HG03097 (cell line): ENCODE measurements around the gene KPNA1.

Experiments
- ATAC-seq: cut with Tn5 transposase; IDR thresholded peaks from one replicate; pipeline ENCODE4 v1.9.1; 2021; ENCODE audit not compliant: unreplicated experiment, low FRiP score

The KPNA1 gene

GRCh38 chr3:122389892-122390291 lies 124.8 kb downstream of the KPNA1 start:
- ATAC-seq, result no peak

DNA sequence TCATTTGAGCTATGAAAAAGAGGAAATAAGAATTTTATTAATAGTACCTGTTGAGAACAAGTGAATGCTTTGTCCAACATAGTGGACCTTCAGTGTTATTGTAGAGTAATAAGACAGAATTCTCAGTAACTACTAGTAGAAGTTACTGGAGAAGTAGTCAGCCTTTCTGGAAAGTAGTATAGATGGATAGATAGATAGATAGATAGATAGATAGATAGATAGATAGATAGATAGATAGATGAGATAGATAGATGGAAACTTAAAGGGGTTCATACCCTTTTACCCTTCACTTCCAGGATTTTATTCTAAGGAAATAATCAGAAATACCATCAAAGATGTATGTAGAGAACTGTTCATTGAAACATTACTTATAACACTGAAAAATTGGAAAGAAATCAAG lies 125.5 kb downstream of the KPNA1 start:
- ATAC-seq, result no peak

DNA sequence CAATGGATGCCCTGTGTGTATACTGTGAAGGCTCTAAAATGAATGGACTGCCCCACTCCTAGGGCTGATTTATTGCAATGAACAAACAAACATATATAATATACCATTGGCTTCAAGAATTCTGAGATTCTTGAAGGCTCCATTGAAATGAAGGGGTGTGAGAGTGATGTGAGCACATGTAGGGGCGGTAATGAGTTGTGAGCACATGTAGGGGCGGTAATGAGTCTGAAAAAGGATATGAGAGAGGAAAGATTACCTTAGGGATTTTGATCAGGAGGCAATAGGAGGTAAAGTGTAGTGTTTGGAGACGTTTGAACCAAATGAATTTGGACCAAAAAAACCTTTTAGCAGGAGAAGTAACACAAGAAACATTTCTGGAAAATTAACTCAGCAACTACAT lies 127.0 kb downstream of the KPNA1 start:
- ATAC-seq, result no peak

DNA sequence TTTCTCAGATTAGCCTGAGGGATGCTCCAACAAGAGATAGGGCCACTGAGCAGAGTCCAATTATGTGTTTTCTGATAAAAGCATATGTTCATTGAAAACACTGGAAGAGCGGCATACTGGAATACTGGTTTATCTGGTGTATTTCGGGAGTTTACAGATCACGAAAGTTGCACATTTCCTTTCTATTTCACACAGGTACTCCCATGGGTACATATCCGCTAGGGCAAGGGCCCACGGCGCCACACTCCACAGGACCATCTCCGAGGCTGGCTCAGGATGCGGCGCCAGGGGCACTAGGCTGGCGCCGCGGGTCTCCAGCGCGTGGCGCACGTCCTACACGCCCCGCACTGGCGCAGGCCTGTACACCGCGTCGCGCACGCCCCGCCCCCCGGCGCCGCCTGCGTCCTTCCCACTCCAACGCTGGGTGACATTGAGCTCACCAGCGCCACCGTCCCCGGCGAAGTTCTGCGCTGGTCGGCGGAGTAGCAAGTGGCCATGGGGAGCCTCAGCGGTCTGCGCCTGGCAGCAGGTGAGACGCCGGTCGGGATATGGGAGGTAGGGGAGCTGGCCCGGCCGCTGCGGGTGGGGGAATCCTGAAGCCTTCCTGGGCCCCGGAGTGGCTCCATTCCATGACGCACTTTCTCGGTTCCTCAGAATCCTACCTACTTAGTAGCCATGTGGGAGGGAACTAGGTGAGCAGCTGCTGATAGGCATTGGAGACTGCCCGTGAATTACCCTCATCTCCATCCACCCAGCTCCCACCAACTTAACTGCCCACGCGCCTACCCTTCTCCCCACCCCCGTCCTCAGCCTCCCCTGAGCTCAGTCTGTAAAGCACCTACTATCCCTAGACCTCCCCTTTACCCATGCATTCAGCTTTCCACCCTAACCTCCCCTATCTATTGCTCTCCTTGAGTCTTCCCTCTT lies 130.7 kb downstream of the KPNA1 start, which contains the start of gene FAM162A:
Gene FAM162A, plus strand, starts transcription at position 412 of the 927 bp plus-strand sequence. Its CDS starts 84 bp downstream, at position 496.
- ATAC-seq, result peak; percentile 84

DNA sequence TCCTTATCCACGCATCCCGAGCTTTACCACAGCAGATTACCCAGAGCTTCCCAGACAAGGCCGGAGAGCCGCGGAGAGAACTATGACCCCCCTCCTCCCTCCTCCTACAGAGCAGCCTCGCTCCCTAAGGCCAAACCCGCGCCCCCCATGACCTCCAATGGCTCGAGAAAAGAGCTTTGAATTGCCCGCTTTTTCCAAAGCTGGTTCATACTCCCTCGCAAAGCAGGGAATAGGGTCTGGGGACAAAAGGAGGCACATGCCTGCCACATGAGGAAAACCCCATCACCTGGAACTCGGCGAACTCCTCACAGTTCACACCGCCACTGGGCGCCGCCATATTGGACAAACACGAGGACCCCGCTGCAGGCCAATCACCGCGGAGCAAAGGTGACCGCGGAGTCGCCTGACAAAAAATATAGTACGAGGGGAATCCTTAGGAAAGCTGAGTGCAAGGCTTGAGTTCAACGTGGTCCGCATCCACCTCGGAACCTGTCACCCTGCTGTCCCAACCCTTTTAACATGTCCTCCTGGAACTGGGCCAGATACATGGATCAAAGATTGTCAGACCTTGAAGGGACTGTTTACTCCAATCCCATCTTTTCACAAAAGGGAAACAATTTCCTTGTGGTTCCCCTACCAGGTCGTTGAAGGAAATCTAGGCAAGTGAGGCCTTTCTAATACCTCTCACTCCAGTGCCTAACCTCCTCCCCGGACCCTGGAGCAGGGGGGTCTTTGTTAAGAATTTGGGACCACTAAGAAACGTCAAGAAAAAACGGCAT lies 131.7 kb downstream of the KPNA1 start, which contains the start of gene MIX23:
Gene MIX23, minus strand, starts transcription at position 344 of the 779 bp plus-strand sequence. Its CDS starts 7 bp downstream, at position 337.
- ATAC-seq, result peak; percentile 30

DNA sequence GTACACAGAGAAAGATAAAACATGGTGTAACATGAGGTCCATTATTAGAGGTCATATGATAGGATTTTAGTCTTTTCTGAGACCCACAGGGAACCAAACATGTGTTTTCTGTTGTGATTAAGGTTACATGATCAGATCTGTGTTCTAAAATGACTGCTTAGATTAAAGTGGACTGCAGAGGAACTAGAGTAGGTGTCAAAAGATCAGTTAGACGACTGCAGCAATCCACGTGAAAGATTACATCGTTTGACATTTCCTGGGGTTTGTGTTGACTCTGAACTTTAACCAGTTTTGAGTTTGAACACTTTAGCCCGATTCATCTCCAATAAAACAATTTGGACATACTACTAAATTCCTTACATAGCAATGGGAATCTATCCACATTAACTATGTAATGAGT lies 136.8 kb downstream of the KPNA1 start:
- ATAC-seq, result no peak

DNA sequence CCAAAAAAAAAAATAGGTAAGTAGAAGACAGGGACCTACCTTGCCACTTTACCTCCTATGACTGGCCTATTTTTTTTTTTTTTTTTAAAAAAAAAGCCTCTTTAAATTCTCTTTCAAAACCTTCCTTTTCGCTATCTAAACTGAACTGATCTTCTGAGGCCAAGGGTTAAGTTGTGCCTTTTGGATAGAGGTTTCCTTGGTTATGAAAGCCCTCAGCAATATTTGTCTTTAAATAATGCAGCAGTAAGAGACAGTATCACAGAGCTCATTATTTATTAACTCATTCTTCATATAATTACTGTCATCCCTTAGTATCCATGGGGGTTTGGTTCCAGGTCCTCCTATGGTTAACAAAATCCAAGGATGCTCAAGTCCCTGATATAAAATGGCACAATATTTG lies 140.7 kb downstream of the KPNA1 start:
- no peak for ATAC-seq
